Glomerular visceral epithelial cell (primary cell): ENCODE results near the gene C16orf92.
"Not testable (repeated sequence)": the region's sequence is repeated elsewhere in the genome, so short reads cannot be mapped to it uniquely, and the experiment has no call there.

Source experiments
- DNase-seq: peaks from one replicate; pipeline ENCODE4 v3.0.0-alpha.2; 2016; ENCODE audit errors: extremely low spot score

Gene C16orf92

DNA sequence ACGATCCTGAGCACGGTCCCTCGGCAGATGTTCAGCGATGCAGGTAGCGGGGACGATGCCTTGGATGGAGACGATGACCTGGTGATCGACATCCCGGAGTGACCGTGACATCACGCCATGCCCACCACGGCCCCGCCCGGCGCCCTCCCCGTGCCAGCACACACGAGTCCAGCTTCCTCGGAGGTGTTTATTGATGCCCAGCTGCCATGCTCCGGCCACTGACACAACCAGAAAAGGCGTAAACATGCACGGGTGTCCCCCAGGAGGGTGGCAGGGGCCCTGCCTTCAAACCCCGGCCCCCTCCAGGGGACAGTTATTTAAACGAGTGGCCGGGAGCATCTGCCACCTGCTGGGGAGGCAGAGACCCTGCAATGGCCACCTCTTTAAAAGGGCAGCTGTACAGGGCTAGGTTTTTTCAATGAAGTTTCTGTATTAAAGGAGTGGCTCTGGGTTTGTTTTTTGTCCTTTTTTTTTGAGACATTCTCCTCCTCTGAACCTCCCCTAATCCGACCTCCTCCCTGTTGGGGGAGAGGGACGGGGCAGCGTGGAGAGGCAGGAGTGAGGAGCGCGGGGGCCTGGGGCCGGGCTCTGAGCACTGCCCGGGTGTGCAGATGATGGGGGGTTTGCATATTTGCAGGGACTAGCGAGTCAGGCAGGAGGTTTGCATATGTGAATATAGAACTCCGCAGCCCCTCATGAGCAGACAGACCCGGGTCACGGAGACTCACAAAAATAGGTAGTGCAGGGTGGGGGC, 17.5 kb upstream of the C16orf92 start:
- peak; percentile 40 for DNase-seq

DNA sequence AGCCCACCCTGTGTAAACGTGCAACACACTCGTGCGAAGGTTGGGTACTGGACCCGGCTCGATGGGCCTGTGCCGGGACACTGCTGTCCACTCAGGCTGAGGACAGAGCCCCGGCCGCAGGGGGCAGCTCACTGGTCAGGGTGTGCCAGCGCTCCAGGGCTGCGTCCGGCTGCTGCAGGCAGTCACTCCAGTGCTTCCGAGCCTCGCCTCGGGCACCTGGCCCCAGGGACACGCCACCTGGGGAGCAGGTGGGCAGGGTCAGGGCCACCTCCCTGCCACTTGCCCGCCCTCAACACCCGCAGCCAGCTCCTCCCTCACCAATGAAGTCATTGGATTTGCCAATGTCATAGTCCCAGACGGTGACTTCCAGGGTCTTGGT, 16.9 kb upstream of the C16orf92 start:
- no peak for DNase-seq

DNA sequence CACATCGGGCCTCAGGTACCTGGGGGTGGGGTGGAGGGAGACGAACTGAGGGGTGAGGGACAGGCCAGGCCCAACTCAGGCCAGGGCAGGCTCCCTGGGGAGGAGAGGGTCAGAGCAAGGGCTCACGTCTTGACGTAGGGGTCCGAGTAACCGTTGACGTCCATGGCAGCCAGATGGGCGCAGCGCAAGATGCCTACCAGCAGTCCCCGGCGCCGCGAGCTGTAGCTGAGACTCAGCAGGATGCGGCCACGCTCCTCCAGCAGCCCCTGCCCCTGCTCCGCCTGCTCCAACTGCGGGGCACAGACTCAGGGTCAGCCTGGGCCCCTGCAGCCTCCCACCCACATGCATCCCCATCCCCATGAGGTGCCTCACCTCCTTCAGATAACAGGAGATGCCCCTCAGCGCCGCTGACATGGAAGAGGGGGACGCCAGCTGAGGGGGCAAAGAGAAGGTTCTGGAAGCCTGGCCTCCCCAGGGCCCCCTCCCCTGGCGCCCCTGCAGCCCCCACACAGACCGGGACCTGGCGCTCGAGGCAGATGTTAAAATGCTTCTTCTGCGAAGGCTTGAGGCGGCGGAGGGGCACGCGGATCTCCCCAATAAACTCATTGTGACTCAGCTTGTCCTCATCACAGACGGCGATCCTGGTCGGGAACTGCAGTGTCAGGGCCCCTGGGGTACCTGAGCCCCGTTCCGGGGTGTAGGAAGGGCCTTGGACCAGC, 16.2 kb upstream of the C16orf92 start:
- no peak for DNase-seq

DNA sequence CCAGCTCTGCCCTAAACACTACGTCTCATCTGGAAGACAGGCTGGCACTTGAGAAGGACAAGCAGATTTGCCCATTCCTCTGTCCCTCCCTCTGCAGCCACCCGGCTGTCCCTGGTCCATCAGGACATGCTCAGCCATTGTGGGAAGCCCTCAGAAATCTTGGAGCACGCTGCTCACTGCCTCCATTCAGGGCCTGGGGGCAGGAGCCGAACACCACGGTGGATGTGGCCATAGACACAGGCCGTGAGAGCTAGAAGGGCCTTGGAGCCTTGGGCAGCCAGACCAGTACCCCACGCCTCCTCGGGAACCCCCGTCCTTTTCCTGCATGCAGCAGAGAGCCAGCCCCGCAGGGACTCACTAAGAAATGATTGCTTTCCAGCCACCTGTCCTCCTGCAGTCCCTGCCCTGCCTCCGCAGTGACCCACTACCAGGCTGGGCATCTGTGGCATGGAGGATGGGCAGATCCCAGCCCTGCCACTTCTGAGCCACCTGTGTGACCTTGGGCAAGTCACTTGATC, 15.6 kb upstream of the C16orf92 start:
- DNase-seq: no peak

DNA sequence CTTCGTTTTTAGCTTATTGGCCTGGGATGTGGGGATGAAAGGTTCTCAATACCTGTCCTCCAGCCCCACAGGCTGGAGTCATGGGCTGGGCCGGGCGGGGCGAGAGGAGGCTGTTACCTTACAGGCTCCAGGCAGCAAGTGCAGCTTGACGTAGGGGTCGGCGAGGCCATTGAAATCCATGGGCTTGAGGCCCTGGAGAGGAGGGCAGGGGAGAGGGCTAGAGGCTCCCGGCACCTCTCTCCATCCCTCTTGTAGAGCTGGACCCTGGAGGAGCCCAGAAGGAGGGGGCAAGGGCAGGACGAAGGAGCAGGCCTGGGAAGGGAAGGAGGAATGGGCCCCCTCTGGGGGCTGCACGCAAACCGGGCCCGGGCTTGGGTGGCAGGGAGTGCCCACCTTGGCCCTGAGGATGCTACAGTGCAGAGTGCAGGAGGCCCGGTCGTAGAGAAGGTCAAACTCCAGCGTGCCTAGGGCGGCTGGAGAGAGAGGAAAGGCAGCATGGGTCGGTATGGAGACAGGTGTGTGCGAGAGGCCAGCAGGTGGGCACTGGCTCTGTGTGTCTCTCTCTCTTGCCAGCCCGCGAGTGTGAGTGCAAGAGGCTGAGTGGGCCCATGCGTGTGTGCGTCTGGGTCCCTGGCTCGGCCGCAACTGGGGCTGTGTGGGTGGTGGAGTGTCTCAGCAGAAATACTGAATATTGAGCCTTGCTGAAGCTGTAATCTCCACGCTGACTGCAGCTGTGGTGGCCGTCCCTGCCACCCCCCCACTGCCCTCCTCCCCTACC, 13.7 kb upstream of the C16orf92 start:
- no peak for DNase-seq

DNA sequence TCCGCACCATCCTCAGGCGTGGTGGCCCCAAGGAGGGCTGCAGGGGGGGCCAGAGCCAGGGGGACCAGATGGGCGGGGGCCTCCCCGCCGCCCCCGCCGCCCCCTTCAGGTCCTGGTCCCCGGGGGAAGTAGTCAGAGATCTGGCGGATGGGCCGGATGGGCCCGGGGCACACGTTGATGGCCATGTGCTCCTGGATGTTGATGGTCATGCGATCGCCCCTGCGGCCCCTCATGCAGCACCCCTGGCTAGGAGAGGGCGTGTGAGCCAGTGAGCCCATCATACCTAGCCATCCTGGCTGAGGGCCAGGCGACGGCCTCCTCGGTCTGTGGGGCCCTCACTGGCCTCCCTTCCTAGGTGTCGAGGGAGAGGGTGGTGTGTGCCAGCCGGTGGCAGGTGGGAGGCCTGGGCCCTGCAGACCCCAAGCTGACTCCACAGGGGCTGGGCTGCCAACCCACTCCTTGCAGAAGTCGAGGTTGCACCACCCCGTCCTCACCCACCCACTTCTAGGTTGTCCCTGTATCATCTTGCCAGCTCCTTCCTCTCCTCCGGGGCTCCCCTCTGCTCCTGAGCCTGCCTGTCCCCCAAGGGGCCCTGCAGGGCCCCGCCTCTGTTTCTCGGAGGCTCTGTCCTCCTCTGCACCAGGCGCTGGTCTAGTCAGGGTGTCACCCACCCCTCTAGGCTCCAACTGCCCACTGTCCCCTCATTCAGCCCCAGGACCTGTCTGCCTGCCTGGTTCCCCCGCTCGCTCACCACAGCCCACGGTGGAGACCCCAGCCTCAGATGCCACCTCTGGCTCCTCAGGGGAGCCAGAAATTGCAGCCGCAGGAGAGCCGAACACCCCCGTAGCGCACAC, 12.8 kb upstream of the C16orf92 start:
- DNase-seq: no peak

DNA sequence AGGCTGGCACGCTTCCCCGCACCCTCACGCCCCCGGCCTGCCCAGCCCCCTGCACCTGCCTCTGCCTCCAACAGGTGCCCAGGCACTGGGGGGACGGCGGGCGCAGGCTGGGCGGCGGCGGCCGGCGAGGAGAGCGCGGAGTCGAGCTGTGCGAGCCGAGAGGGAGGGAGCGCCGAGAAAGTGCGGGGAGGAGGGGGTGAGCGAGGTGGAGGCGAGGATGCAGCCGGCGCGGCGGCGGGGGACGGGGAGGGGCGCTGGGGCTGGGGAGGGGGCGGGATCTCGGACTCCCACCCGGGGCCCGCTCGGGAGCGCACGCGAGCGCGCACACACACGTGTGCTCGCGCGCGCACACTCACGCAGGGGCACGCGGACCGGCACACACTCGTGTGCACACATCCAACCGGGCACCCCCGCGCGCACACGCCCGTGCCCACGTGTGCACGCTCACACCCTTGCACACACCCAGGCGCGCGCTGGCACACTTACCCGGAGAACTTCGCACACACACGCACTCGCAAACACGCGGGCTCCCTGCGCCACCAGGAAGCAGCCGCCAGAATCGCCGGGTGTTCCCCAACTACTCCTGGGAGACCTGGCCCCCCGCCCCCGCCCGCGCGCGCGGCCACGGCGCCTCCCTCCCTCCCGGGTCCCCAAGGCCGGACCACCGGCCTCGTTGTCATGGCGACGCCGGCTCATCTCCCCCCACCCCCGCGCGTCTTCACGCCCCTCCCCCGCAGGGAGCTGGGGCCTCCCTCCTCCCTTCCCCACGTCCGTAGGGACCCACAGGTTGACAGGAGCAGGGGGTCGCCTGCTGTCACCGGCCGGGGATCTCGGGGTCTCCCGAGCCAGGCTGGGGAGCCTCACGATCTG, 11.9 kb upstream of the C16orf92 start, which contains the start of gene DOC2A:
DOC2A (minus strand) TSS at position 184 of the 870 bp plus-strand sequence. CDS start 805 bp downstream, outside the sequence.
- DNase-seq: no peak

DNA sequence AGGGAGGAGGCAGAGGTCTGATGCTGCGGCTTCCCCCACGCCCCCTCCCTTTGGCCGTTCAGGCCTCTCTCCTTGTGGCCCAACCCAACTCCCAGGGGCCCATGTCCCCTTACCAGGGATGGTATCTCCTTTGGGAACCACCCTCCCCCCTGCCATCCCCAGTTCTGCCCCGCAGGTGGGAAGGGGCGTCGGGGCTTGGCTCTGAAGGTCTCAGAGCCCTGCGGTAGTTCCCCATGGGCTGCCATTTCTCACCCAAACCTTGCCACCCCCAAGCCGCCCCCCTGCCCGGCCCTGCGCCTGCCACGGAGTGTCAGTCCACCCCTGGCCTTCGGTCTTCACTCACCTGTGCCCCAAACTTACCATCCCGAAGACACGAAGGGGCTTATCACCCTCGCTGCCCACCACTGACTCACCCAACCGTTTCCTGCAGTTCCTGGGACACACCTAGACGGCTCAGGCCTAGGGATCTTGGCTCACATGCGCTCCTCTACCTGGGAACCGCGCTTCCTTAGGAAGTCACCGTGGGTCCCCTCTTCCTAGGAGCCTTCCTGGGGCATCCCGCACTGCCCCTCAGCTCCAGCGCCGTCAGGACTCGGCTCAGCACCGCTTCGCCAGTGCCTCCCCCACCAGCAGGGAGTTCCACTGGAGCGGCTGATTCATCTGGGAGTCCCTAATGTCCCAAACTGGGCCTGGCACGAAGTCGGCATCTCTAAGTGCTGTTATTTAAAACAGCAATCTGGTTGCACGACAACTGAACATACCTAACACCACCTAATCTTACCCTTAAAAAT, 11.1 kb upstream of the C16orf92 start:
- DNase-seq: no peak

DNA sequence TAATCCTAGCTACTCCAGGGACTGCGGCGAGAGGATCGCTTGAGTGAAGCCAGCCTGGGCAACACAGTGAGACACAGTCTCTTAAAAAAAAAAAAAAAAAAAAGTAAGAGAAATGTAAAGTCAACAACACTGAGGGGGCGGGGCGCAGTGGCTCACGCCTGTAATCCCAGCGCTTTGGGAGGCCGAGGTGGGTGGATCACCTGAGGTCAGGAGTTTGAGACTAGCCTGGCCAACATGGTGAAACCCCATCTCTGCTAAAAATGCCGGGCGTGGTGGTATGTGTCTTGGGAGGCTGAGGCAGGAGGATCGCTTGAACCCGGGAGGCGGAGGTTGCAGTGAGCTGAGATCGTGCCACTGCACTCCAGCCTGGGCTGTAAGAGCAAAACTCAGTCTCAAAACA, 10.4 kb upstream of the C16orf92 start:
- not testable (repeated sequence) for DNase-seq

DNA sequence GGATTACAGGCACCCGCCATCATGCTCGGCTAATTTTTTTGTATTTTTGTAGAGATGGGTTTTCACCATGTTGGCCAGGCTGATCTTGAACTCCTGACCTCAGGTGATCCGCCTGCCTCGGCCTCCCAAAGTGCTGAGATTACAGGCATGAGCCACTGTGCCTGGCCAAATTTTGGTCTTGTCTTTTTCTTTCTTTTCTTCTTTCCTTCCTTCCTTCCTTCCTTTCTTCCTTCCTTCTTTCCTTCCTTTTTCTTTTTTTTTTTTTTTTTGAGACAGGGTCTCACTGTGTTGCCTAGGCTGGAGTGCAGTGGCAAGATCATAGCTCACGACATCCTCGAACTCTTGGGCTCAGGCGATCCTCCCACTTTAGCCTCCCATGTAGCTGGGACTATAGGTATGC, 7.5 kb upstream of the C16orf92 start:
- not testable (repeated sequence) for DNase-seq

DNA sequence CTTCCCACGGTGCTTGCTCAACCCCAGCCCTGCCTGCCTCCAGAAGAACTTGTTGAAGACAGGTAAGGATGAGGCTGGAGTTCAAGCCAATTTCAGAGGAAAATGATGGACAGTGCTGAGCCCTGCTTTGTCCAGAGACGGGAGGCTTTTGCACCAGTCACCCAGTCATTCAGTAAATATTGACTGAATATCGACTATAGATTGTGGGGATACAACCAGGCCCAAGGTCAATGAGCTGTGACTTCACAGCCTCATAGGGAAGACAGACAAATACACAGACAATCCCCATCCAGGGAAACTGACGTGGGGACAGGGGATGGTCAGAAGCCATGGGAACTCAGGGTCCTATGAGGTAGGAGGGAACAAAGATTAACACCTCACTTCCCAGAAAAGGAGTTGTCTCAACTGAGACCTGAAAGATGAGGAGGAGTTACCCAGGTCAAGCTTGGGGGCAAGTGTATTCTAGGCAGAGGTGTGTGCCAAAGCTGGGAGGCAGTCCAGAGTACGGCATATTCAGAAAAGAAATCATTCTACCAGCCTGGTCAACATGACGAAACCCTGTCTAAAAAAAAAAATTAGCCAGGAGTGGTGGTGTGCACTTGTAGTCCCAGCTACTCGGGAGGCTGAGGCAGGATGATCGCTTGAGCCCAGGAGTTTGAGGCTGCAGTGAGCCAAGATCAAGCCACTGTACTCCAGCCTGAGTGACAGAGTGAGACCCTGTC, 6.3 kb upstream of the C16orf92 start:
- DNase-seq: no peak

DNA sequence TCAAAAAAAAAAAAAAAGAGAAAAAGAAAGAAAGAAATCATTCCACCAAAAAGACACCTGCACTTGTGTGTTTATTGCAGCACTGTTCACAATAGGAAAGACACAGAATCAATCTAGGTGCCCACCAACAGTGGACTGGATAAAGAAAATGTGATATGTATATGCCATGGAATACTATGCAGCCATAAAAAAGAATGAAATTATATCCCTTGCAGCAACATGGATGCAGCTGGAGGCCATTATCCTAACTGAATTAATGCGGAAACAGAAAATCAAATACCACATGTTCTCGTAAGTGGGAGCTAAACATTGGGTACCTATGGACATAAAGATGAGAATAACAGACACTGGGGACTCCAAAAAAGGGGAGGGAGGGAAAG, 5.7 kb upstream of the C16orf92 start:
- no peak for DNase-seq

DNA sequence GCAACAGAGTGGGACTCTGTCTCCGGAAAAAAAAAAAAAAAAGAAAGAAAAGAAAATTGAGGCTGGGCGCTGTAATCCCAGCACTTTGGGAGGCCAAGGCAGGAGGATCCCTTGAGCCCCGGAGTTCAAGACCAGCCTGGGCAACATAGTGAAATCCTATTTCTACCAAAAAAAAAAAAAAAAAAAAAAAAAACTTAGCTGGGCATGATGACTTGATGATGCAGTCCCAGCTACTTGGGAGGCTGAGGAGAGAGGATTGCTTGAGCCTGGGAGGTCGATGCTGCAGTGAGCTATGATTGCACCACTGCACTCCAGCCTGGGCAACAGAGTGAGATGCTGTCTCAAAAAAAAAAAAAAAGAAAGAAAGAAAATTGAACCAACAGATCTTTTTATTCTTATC, 5.1 kb upstream of the C16orf92 start:
- not testable (repeated sequence) for DNase-seq

DNA sequence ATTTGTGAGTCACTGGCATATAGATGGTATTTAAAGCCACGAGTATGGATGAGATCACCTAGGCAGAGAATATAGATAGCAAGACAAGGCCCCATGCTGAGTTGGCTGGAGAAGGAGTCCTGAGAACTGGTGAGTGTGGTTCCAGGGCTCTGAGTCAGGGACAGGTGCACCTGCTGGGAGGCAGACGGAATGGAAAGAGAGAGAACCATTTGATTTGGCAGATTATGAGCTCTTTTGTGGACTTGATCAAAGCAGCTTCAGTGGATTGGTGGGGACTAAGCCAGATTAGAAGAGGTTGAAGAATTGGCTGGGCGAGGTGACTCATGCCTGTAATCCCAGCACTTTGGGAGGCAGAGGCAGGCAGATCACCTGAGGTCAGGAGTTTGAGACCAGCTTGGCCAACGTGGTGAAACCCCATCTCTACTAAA, 4.3 kb upstream of the C16orf92 start:
- DNase-seq: peak; percentile 79

DNA sequence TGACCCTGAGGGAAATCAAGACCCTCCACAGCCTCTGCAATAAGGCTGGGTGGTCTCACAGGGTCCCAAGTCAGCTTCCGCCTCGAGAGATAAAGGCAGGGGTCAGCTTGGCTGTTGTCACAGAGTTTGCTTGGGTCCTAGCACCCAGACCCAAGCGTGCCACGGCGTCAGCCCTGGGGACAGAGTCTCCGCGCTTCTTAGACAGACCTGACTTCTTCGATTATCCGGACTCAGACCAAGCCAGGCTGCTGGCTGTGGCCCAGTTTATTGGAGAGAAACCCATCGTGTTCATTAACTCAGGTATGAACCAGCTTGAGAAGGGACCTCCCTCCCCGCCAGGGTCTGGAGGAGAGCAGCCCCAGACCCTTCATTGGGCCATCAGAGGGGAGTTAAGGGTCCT, 588 bp downstream of the C16orf92 start:
- DNase-seq: no peak

DNA sequence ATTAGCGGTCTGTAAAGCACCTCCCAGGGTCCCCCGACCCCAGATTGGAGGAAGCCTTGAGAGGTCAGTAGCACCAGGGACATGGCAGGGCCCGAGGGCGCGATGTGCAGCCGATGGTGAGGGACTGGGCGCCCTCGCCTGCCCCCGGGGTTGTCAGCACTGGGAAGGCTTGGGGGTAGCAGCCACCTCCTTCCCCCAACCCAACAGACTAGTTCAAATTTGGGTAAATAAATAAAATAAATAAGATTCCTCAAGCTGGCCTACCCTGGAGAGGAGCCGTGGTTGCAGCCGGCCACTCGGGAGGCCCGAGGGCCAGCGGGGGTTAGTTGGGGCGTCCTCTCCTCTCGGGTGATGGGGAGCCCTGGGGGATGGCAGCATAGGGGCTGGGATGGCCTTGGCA, 1.5 kb downstream of the C16orf92 start:
- no peak for DNase-seq

DNA sequence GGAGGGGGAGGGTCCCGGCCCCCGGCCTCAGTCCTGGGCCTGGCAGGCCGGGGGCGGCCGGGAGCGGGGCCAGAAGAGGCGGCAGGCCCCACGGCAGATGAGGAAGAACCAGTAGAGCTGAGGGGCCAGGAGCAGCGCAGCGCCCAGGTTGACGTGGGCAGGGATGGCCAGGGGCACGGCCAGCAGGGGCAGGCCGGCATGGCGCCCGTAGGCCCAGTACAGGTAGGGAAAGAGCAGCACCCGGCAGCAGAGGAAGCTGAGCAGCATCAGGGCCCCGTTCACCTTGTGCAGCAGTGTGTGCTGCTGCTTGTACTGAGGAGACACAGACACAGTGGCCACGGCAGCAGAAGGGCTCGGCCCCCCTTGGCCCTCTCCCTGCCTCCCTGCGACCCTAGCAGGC, 2.2 kb downstream of the C16orf92 start:
- no peak for DNase-seq

DNA sequence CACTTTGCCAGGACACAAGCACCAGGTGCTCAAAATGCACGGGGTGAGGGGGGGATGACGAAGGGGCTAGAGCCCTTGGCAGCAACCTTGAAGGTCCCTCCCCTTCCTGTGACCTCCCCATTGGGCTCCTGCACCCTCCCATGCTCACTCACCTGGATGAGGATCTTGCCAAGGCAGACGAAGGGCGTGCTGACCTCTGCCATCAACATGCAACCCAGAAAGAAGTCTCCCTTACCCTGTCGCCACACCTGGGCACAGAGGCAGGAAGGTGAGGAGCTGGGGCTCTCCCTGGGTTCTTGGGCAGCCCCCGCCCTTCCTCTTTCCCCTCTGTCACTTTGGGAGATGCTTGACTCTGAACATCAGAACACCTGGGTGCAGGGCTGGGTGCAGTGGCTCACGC, 2.6 kb downstream of the C16orf92 start:
- DNase-seq: no peak

DNA sequence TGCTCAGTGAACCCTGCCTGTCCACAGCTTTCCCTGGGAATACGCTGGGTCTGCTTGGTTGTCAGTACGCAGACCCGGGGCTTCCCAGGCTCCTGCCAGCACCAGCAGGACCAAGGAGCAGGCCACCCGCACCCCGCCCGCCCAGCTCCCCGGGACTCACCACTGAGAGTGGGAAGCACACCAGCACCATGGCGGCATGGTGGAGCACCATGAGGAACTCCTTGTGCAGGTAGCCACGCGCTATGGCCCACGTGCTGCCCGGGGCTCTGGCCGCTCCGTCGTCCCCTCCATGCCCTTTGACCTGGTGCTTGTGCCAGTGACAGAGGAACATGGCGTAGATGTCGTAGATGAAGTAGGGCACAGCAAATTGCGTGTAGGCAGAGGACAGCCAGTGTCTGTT, 3.5 kb downstream of the C16orf92 start:
- no peak for DNase-seq
